Breast epithelium (tissue), 4 donors: Measurements from ENCODE around the gene DACH2. TPM values are rescaled to one million over a fixed set of nuclear protein-coding genes. Genes with fewer than 3 reads are reported as not detected.

Experiments
- DNase-seq, 2 donors: peaks; one replicate each; pipeline ENCODE4 v3.0.0-alpha.2; 2019; ENCODE audit warnings: low spot score in 2 of 2
- H3K27ac ChIP-seq, 2 donors: fragments of 200-600 bp; sonication (generic) in 1 of 2; one replicate each; pipeline ENCODE4 v1.5.1; 2016 to 2019; ENCODE audit warnings: mild to moderate bottlenecking in 1 of 2
- H3K27me3 ChIP-seq, 2 donors: fragments of 200-600 bp; sonication (generic) in 1 of 2; one replicate each; pipeline versions ENCODE4 v1.5.1 to v1.6.0; 2017 to 2019; ENCODE audit warnings: control low read depth in 1 of 2, mild to moderate bottlenecking in 1 of 2
- H3K36me3 ChIP-seq: fragments of 200-600 bp; one replicate; pipeline ENCODE4 v1.5.1; 2019
- H3K4me1 ChIP-seq, 2 donors: fragments of 200-600 bp; sonication (generic); one replicate each; pipeline ENCODE4 v1.5.1; 2016 to 2019; ENCODE audit warnings: control low read depth in 1 of 2
- H3K4me3 ChIP-seq, 3 donors: fragments of 200-600 bp; sonication (generic); 1 replicate in 2 of 3; 2 replicates in 1 of 3; pipeline ENCODE4 v1.5.1; 2016 to 2019; ENCODE audit warnings: mild to moderate bottlenecking in 3 of 3, moderate library complexity in 2 of 3
- H3K9me3 ChIP-seq, 2 donors: fragments of 200-600 bp; sonication (generic) in 1 of 2; one replicate each; pipeline ENCODE4 v1.5.1; 2016 to 2019; ENCODE audit warnings: control low read depth in 1 of 2
- POLR2A ChIP-seq: fragments of 450-650 bp; IDR thresholded peaks from one replicate; pipeline ENCODE4 v1.6.1; 2016; ENCODE audit warnings: antibody characterized with exemption, mild to moderate bottlenecking, moderate library complexity
- POLR2AphosphoS5 ChIP-seq, 3 donors: sonication (generic); formaldehyde crosslinking; IDR thresholded peaks; one replicate each; pipeline ENCODE4 v1.6.1; 2017; ENCODE audit warnings: antibody characterized with exemption in 3 of 3
- intact Hi-C: fragments of 100-400 bp; cut with DNase I; formaldehyde crosslinking; loops from one replicate; pipeline ENCODE4 v1.15.1; 2023; ENCODE audit warnings: low total_unique reads
- total RNA-seq, 3 donors: library from RNA; depleted of rRNA; stranded (reverse); fragments of >200 nt; gene quantifications; one replicate each; pipeline ENCODE4 v1.1.0, GENCODE V29; 2016
- TF ChIP-seq, protein P1 (sequence below), 3 donors: fragments of 450-650 bp; IDR thresholded peaks; one replicate each; pipeline ENCODE4 v1.5.1; 2016 to 2017; ENCODE audit warnings: antibody characterized with exemption in 3 of 3, mild to moderate bottlenecking in 3 of 3, moderate library complexity in 3 of 3

Gene DACH2
- total RNA-seq, 3 donors from 2014 or later, result 0.29 TPM; not detected in 2

DNA sequence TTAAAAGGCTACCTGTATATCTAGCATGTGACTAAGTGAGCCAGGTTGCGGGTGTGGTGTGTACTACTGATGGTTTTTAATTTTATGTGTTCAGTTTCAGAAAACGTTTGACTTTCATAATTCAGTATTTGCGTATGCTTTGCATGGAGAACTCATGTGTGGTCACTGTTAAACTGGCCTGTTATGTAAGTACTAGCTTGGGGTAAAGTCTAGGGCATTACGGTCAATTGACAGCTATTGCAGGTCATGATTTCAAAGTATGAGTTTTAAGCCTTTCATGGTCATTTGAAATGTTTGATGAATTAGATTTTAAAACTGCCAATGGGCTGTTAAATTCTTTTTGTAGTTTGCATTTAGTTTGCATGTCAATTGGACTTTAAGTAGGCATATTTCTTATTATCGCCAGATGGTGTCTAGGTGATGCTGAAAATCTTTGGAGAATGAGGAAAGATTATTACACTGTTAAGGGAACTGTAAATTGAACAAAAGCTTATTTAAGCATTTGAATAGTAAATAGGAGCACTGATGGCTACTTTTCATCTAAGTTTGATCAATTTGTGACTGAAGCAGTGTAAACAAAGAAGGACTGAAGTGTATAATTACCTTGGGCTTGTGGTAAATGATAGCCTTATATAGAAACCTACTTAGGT lies 563.4 kb downstream of the DACH2 start:
- Histone ChIP-seq H3K36me3 (no peaks in the 10 kb centered on the region), H3K4me1 (no peaks in the 10 kb centered on the region), H3K27ac (no peak overlapping the region), H3K4me3 (no peak overlapping the region), H3K27me3 (no peaks in the 10 kb centered on the region), H3K9me3 (no peaks in the 10 kb centered on the region)
- intact Hi-C loops, result no loop called here
- no peak for DNase-seq
- TF ChIP-seq, protein P1, sequence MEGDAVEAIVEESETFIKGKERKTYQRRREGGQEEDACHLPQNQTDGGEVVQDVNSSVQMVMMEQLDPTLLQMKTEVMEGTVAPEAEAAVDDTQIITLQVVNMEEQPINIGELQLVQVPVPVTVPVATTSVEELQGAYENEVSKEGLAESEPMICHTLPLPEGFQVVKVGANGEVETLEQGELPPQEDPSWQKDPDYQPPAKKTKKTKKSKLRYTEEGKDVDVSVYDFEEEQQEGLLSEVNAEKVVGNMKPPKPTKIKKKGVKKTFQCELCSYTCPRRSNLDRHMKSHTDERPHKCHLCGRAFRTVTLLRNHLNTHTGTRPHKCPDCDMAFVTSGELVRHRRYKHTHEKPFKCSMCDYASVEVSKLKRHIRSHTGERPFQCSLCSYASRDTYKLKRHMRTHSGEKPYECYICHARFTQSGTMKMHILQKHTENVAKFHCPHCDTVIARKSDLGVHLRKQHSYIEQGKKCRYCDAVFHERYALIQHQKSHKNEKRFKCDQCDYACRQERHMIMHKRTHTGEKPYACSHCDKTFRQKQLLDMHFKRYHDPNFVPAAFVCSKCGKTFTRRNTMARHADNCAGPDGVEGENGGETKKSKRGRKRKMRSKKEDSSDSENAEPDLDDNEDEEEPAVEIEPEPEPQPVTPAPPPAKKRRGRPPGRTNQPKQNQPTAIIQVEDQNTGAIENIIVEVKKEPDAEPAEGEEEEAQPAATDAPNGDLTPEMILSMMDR (IDR thresholded peaks at IDR 0.05), result no peak
- TF ChIP-seq POLR2A (no peak), POLR2AphosphoS5 (IDR thresholded peaks at IDR 0.05) (no peak)

DNA sequence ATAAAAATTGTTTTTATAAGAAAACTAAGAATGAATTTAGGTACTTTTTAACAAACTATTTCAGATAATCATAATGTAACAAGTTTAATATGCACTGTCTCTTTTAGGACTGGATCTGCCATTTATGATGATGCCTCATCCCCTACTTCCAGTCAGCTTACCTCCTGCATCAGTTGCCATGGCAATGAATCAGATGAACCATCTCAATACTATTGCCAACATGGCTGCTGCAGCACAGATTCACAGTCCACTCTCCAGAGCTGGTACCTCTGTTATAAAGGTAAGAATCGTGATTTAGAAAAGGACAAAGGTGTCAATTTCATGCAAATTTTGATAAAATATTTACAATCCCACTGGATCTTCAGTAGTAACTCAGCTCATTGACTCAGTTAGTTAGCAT lies 566.2 kb downstream of the DACH2 start:
- TF ChIP-seq POLR2A, result no peak
- TF ChIP-seq, protein P1 (IDR thresholded peaks at IDR 0.05), result no peak
- Histone ChIP-seq H3K27me3 (peaks cover 0 to 3% of the 10 kb centered on the region in 2 donors), H3K4me3 (no peak overlapping the region), H3K27ac (no peak overlapping the region), H3K36me3 (no peaks in the 10 kb centered on the region), H3K4me1 (no peaks in the 10 kb centered on the region), H3K9me3 (no peaks in the 10 kb centered on the region)
- no peak for DNase-seq
- intact Hi-C loops, result no loop called here

DNA sequence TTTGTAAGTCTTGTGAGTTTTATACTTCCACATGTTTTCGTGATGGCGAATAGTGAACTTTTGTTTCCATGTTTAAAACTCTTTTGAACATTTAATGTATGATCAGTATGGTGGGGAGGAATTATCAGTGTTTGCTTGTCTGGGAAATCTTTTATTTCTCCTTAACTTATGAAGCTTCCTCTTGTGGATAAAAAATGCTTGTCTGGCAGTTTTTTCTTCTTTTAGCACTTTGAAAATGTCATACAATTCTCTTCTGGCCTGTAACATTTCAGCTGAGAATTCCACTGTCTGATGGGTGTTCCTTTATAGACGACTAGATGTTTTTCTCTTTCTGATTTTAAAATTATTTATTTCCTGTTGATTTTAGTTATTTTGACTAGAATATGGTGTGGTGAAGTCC lies 576.0 kb downstream of the DACH2 start:
- H3K4me1 ChIP-seq, result no peaks in the 10 kb centered on the region
- no peak for DNase-seq
- peaks cover 0 to 21% of the 10 kb centered on the region in 2 donors for H3K27me3 ChIP-seq
- TF ChIP-seq POLR2A (no peak), POLR2AphosphoS5 (IDR thresholded peaks at IDR 0.05) (no peak)
- TF ChIP-seq, protein P1 (IDR thresholded peaks at IDR 0.05), result no peak
- no peak overlapping the region for H3K27ac ChIP-seq
- H3K4me3 ChIP-seq, result no peak overlapping the region
- no peaks in the 10 kb centered on the region for H3K36me3 ChIP-seq
- H3K9me3 ChIP-seq, result peaks cover 9 to 13% of the 10 kb centered on the region in 2 donors
- intact Hi-C loops, result no loop called here

DNA sequence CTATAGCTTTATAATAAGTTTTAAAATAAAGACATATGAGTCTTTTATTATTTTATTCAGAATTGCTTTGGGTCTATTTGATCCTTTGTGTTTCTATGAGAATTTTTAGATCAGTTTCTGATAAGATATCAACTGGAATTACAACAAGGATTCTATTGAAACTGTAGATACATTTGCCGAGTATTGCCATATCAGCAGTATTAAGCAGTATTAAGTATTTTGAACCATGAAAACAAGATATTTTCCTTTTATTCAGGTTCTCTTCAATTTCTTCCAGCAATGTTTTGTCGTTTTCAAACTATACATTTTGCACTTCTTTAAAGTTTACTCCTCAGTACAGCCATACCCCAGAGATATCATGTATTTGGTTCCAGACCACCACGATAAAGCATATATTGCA lies 598.8 kb downstream of the DACH2 start:
- no peaks in the 10 kb centered on the region for H3K9me3 ChIP-seq
- H3K36me3 ChIP-seq, result no peaks in the 10 kb centered on the region
- intact Hi-C loops, result no loop called here

DNA sequence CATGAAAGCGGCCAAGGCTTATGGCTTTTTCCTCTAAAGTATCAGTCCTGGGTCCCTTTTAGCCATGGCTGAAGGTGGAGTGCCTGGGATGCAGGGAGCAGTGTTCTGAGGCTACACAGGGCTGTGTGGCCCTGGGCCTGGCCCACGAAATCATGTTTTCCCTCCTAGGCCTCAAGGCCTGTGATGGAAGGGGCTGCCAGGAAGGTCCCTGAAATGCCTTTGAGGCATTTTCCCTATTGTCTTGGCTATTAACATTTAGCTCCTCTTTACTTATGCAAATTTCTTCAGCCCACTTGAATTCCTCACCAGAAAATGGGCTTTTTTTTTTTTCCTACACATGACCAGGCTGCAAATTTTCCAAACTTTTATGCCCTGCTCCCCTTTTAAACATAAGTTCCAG lies 657.0 kb downstream of the DACH2 start:
- intact Hi-C loops, result no loop called here
- H3K9me3 ChIP-seq, result peaks cover 6 to 21% of the 10 kb centered on the region in 2 donors
- DNase-seq, result no peak
- H3K4me1 ChIP-seq, result no peaks in the 10 kb centered on the region
- H3K27me3 ChIP-seq, result peaks cover 0 to 9% of the 10 kb centered on the region in 2 donors
- H3K36me3 ChIP-seq, result no peaks in the 10 kb centered on the region
- TF ChIP-seq POLR2A (no peak), POLR2AphosphoS5 (IDR thresholded peaks at IDR 0.05) (no peak)
- TF ChIP-seq, protein P1 (IDR thresholded peaks at IDR 0.05), result no peak
- no peak overlapping the region for H3K27ac ChIP-seq
- no peak overlapping the region for H3K4me3 ChIP-seq

More for the DNA sequence above, 598.8 kb downstream of the DACH2 start:
- Histone ChIP-seq H3K4me3 (no peak overlapping the region), H3K4me1 (no peaks in the 10 kb centered on the region), H3K27ac (no peak overlapping the region), H3K27me3 (peaks cover 0 to 11% of the 10 kb centered on the region in 2 donors)
- no peak for TF ChIP-seq POLR2AphosphoS5 (IDR thresholded peaks at IDR 0.05)
- TF ChIP-seq, protein P1 (IDR thresholded peaks at IDR 0.05), result no peak
- no peak for TF ChIP-seq POLR2A
- DNase-seq, result no peak
